Nephron progenitor cell (in vitro differentiated cells): ENCODE measurements around the gene CHSY1.

Experiments
- DNase-seq: peaks from one replicate; pipeline ENCODE4 v3.0.0; 2021
- H3K27ac Mint-ChIP-seq: 2 replicates; pipeline ENCODE4 v1.8.0; 2021; ENCODE audit warnings: mild to moderate bottlenecking, moderate library complexity, mixed read lengths
- H3K27me3 Mint-ChIP-seq: 2 replicates; pipeline ENCODE4 v1.8.0; 2021; ENCODE audit warnings: mild to moderate bottlenecking, low read depth, mixed read lengths; ENCODE audit not compliant: poor library complexity
- H3K36me3 Mint-ChIP-seq: 2 replicates; pipeline ENCODE4 v1.8.0; 2021; ENCODE audit warnings: low read depth, mixed read lengths
- H3K4me1 Mint-ChIP-seq: 2 replicates; pipeline ENCODE4 v1.8.0; 2021; ENCODE audit warnings: mixed read lengths
- H3K4me3 Mint-ChIP-seq: 2 replicates; pipeline ENCODE4 v1.8.0; 2021; ENCODE audit warnings: mild to moderate bottlenecking, moderate library complexity, mixed read lengths
- H3K9me3 Mint-ChIP-seq: 2 replicates; pipeline ENCODE4 v1.8.0; 2021; ENCODE audit warnings: mild to moderate bottlenecking, moderate library complexity, mixed read lengths
- CTCF ChIP-seq: fragments of 200-600 bp; sonication (generic); IDR thresholded peaks from 2 replicates; pipeline ENCODE4 v1.5.0; 2021; ENCODE audit warnings: antibody characterized with exemption

CHSY1 gene

GRCh38 chr15:101165905-101166471 is 85.9 kb downstream of the CHSY1 start:
- no peak overlapping the region for H3K4me3 Mint-ChIP-seq
- no peaks in the 10 kb centered on the region for H3K27me3 Mint-ChIP-seq
- no peak for DNase-seq
- TF ChIP-seq CTCF = no peak
- peaks cover 49% of the 10 kb centered on the region for H3K9me3 Mint-ChIP-seq
- H3K4me1 Mint-ChIP-seq = peaks cover 30% of the 10 kb centered on the region
- peaks cover 25% of the 10 kb centered on the region for H3K36me3 Mint-ChIP-seq
- no peak overlapping the region for H3K27ac Mint-ChIP-seq

- Mint-ChIP-seq H3K27ac (no peak overlapping the region), H3K4me1 (peaks cover 35% of the 10 kb centered on the region), H3K36me3 (peaks cover 25% of the 10 kb centered on the region), H3K9me3 (peaks cover 45% of the 10 kb centered on the region), H3K4me3 (no peak overlapping the region), H3K27me3 (peaks cover 7% of the 10 kb centered on the region)
- no peak for DNase-seq
- TF ChIP-seq CTCF = no peak
These were observed 89.0 kb downstream of the CHSY1 start for GRCh38 chr15:101162701-101163483.

GRCh38 chr15:101161656-101162055 is 90.2 kb downstream of the CHSY1 start:
- Mint-ChIP-seq H3K27ac (no peak overlapping the region), H3K9me3 (peaks cover 33% of the 10 kb centered on the region), H3K27me3 (peaks cover 7% of the 10 kb centered on the region), H3K4me3 (no peak overlapping the region), H3K4me1 (peaks cover 31% of the 10 kb centered on the region), H3K36me3 (peaks cover 16% of the 10 kb centered on the region)
- no peak for DNase-seq
- no peak for TF ChIP-seq CTCF

- Mint-ChIP-seq H3K27ac (no peak overlapping the region), H3K4me1 (peaks cover 45% of the 10 kb centered on the region), H3K36me3 (peaks cover 8% of the 10 kb centered on the region), H3K4me3 (no peak overlapping the region), H3K27me3 (peaks cover 7% of the 10 kb centered on the region), H3K9me3 (peaks cover 18% of the 10 kb centered on the region)
- no peak for DNase-seq
- TF ChIP-seq CTCF = no peak
These were observed 91.7 kb downstream of the CHSY1 start for GRCh38 chr15:101159936-101160815.

- Mint-ChIP-seq H3K36me3 (peaks cover 4% of the 10 kb centered on the region), H3K27me3 (peaks cover 7% of the 10 kb centered on the region), H3K9me3 (peaks cover 10% of the 10 kb centered on the region), H3K4me3 (no peak overlapping the region), H3K4me1 (peaks cover 52% of the 10 kb centered on the region), H3K27ac (no peak overlapping the region)
- DNase-seq = no peak
- no peak for TF ChIP-seq CTCF
These were observed 92.5 kb downstream of the CHSY1 start for GRCh38 chr15:101159096-101159935.
